Activated CD4-positive, alpha-beta T cell treated with anti-CD3 and anti-CD28 coated beads, Interleukin-2, Interleukin-6, amounts not matched to agents 100 ng/mL and 50 ng/mL, durations not matched to agents 16 hours and 8 hours (primary cell): Measurements from ENCODE around the gene PLAGL1.

Source experiments
- DNase-seq: peaks from one replicate; pipeline ENCODE4 v3.0.0-alpha.2; 2020

The PLAGL1 gene

DNA sequence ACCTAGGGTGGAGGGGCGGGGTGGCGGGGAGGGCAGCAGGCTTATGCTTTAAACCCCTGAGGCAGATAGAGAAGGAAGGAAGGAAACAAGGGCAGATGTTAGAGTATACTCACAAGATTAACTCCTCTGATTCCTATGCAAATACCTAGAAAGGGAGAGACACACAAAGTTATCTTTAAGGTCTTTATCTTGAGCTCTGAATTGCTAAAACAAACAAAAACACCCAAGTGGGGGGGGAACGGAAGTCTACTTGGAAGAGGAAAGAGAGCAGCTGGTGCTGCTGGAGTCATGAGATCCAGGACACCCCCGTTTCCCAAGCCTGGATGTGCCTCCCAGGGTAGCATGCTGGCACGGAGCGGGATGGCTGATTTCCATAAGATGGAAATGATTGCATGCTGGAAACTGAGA is 43.4 kb downstream of the PLAGL1 start:
- DNase-seq: no peak

DNA sequence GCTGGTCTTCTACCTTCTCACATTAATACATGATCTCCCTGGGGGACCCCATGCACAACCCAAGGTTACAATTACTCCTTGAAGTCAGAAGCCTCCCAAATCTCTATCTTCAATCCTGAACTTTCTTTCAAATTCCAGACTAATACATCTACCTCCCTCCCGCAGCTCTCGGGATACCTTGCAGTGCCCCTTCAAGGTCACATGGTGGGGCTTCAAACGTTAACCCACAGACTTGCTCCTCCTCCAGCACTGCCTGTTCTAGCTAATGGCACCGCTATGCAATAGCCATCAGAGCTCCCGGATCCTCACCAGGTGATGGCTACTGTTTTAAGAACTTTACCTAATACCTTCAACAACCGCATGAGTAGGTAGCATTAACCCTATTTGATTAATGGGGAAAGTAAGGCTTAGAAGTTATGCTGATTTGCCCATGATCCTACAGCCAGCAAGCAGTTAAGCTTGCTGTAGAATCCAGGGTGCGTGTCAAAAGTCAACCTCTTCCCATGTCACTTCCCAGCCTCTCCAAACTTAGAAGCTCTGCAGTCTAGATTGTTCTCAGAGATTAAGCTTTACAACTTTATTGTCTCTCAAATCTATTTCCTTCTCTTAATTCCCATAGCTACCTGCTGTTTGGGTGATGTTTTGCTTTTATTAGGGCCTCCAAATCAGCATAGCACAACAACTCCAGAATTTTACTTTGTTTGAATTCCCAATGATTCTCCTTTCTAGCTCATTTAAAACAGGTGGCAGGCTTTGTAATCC is 44.7 kb downstream of the PLAGL1 start:
- DNase-seq: no peak

DNA sequence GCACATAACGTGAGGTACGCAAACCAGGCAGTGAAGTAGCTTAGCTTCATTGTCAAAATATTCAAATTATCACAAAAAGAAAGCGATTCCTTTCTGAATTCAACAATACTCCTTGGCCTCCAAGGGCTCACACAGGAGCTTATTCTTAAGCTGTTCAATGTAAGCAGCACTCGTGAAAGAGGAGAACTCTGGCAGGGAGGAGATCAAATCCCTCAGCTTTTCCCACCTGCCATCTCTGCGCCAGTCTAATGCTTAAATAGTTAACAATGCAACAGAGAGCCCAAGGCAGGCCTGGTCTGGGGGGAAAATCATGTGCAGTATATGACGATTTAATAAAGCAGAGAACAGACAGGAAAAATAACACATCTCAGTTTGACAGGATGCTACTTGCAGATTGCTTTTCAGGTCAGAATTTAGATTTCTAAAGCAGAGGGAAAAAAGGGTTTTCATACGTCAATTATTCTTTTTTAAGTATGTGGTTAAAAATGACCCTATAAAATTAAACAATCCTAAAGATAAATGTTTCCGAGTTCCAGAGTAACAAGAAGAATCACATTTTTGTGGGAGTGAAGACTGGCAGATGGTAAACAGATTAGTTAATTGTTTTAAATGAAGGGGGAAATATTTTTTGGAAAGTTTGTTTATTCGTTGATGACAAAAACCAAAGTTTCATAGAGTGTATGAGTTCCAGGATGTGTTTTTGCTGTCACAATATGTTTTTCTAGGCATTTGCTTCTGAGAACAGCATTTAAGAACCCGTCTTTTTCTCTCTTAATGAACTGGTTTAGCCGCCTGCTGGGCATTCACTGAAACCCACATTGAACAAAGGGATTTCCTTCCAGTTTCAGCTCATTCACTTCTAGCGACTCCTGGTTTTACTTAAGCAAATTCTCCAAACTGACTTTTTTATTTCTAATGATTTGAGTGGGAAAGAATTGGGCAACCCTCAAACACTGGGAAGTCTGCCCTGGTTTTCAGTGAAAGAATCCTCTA is 45.9 kb downstream of the PLAGL1 start:
- DNase-seq: no peak

DNA sequence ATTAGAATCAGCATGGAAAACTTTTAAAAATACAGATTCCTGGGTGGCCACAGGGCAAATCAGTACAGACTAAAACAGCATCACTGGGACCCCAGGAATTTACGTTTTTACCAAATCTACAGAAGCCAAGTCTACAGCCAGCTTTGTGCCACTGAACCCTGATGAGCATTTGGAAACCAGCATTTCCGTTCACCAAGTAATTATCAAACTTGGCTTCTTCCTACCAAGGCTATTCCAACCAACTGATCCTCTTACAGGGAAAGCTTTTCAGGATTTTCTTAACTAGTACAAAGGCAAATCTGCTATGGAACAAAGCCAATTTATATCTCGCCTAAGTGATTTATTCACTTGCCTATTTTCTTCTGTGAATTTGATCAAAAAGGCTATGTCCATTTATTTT is 47.0 kb downstream of the PLAGL1 start:
- DNase-seq: no peak

- no peak for DNase-seq
Measured at GRCh38 chr6:143959927-143960326, 48.1 kb downstream of the PLAGL1 start.

DNA sequence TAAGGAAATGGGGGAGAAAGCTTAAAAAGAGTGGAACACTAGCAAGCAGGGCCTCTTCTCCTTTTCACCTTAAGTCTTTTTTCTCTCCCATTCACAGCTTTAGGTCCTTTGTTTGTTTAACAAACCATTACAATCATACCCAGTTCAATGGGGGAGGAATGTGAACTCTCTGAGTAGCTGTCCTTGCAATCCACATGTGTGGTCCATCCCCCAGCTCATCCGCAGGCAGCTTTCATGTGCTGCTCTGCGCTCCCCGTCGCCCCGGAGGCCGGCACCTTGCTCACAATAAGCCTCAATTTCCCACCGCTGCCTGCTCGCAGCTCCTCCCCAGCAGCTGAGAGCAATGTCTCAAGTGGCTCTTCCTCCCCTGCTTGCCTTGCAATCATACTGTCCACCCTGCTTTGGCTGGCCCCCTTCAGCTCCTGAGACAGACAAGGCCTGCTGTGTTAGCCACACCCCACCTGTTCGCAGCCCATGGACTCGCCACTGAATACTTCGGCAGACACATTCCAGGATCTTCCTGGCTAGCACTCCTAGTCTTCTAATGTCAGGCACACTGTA is 49.1 kb downstream of the PLAGL1 start:
- DNase-seq: no peak

GRCh38 chr6:143957679-143958274 is 50.3 kb downstream of the PLAGL1 start:
- DNase-seq: no peak

DNA sequence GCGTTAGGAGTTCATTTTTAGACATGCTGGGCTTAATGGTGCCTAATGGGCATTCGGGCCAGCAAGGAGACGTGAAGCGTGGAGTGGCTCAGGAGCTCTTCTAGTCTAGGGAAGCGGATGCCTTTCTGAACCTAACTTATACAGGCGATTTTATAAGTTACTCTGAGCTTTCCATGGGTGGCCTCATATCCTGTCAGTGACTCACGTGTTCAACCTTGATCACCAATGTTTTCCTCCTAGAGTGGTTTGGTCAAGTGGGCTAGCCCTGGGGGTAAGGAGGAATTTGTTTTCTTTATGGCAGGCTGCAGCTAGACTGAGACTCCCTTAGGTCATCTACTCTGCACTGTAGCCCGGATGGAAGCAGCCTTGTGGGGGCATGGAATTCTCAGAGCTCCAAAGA is 52.1 kb downstream of the PLAGL1 start:
- no peak for DNase-seq

DNA sequence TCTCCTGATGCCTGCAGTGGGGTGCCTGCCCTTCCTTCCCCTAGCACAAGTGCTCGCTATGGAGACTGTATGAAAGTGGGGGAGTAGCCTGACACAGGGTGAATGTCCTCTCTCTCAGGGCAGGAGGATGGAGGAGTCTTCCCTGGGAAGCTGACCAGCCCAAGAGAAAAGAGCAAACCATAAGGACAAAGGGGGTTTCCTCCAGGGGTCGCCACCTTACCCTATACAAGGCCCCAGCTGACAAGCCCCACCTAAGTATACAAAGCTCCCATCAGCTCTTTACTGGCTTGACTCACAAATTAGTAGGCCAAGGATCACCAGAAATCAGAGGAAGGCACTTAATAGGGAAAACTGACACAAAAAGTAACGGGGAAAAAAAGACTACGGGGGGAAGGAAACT is 54.1 kb downstream of the PLAGL1 start:
- DNase-seq: no peak

GRCh38 chr6:143952947-143953701 is 54.9 kb downstream of the PLAGL1 start:
- no peak for DNase-seq

DNA sequence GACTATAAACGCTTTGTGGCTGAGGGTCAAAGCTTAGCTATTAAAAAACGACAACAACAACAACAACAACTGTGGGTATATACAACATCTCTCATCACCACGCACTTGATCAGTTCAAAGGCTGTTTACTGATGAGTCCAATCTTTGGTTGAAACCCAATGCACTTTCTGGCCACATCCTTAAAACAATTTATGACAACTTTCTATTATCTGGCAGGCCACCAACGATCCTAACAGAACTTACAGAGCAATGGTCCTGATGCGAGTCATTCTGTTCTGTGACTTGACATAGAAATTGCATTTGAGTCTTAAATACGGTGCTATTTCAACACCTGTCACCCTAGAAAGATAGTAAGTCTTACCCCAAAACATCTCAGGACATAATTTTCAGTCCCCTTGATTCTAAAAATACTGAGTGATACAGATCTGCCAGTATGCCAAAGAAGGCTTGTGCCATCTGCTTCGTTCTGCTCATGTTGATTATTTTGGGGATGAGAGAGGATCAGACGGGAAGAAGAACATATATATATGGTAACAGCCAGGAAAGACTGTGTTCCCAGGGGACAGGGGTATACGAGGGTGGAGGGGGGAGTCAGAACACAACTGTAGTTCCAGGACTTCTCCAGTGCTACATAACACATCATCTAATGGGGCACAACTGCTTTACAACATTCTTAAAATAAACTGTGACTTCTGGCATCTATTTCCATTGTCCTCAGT is 55.8 kb downstream of the PLAGL1 start:
- no peak for DNase-seq

- DNase-seq: no peak
Measured at GRCh38 chr6:143950875-143951274, 57.2 kb downstream of the PLAGL1 start.

DNA sequence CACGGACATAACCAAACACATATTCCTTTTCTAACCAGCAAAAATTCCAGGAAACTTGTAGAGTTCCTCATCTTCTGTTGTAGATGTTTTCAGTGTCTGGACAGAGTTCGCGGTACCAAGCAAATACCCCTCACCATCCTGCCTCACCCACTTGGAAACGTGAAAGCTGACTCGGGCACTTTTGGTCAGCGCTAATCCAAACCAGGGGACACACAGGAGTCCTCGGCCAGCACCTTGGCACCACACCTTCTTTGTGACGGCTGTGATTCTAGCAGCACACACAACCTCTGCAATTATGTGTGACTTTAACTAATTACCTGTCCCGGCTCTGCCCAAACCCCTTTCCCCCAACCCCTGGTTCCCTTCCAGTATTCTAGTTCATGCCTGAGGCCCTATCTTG is 58.1 kb downstream of the PLAGL1 start:
- no peak for DNase-seq

DNA sequence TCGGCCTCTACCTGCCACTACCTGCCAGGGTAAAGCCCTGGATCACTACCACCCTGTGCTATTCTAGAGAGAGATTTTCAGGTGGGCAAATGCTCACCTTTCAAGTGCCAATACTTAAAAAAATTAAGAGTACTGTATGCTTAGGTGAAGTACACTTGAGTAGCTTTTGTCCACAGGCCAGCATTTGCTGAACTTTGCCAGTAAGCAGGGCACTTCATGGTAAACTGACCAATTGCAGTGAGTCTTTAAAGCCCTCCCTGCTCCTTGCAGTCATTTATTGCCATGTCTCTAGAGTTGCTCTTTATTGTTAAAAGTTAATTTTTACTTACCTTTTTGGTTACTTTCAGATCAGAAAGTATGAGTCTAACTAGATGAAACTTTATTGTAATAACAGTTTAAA is 58.5 kb downstream of the PLAGL1 start:
- no peak for DNase-seq

GRCh38 chr6:143948208-143948607 is 59.9 kb downstream of the PLAGL1 start:
- DNase-seq: no peak

DNA sequence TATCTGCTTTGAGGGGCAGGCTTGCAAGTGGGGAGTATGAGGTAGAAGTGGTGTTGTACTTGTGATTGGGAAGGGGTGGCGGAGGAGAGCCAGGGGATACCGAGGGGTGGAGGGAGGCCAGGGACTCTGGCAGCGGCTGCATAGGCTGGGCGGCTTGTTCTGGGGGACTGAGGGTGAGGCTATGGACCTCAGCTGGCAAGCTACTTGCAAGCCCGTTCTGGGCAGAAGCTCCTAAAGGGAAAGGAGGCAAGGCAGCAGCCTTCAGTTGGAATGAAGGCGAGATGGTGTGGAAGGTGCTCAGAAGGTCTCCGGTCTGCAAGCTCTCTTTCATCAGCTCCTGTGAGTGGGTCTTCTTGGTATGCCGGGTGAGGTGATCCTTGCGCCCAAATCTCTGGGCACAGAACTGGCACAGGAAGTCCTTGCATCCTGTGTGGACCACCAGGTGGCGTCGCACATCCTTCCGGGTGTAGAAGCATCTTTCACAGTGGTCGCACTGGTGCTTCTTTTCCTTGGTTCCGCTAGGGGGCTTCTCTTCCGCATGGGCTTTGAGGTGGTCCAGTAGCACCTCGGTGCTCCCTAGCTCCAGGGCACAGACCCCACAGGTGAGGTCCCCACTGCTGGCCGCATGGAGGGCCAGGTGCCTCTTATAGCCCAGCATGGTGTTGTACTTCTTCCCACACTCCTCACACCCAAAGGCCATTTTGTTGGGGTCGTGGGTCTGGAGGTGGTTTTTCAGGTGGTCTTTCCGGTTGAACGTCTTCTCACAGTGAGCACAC is 66.0 kb downstream of the PLAGL1 start:
- peak; percentile 52 for DNase-seq

GRCh38 chr6:143940011-143940597 is 68.0 kb downstream of the PLAGL1 start:
- DNase-seq: peak; percentile 68

GRCh38 chr6:143939364-143939763 is 68.7 kb downstream of the PLAGL1 start:
- DNase-seq: no peak

GRCh38 chr6:143937668-143937970 is 70.4 kb downstream of the PLAGL1 start:
- DNase-seq: no peak

GRCh38 chr6:143936778-143937667 is 71.0 kb downstream of the PLAGL1 start:
- no peak for DNase-seq
